Right lobe of liver (tissue), 6 donors: Measurements from ENCODE around the gene PSMD1. TPM values are rescaled to one million over a fixed set of nuclear protein-coding genes. Genes with fewer than 3 reads are reported as not detected.

ENCODE experiments used
- ATAC-seq, 4 donors: fragments of 200-7000 bp; cut with Tn5 transposase; one replicate each; pipeline ENCODE4 v1.9.1; 2020; ENCODE audit warnings: mild to moderate bottlenecking in 4 of 4, moderate library complexity in 4 of 4
- DNase-seq, 3 donors: peaks; one replicate each; pipeline ENCODE4 v3.0.0-alpha.2; 2020
- H3K27ac ChIP-seq, 3 donors: fragments of 200-600 bp; one replicate each; pipeline ENCODE4 v1.8.0; 2022
- H3K27me3 ChIP-seq, 2 donors: fragments of 200-600 bp; one replicate each; pipeline ENCODE4 v1.8.0; 2022
- H3K36me3 ChIP-seq, 4 donors: fragments of 200-600 bp; sonication (generic) in 1 of 4; one replicate each; pipeline versions ENCODE4 v1.5.1 to v1.8.0; 2017 to 2022; ENCODE audit warnings: control low read depth in 1 of 4
- H3K4me1 ChIP-seq, 4 donors: fragments of 200-600 bp; sonication (generic) in 1 of 4; one replicate each; pipeline versions ENCODE4 v1.5.1 to v1.8.0; 2017 to 2022; ENCODE audit warnings: control low read depth in 1 of 4
- H3K4me3 ChIP-seq, 3 donors: fragments of 200-600 bp; one replicate each; pipeline ENCODE4 v1.8.0; 2022
- H3K9me3 ChIP-seq, 4 donors: fragments of 200-600 bp; sonication (generic) in 1 of 4; one replicate each; pipeline versions ENCODE4 v1.5.1 to v1.8.0; 2017 to 2022; ENCODE audit warnings: control low read depth in 1 of 4
- POLR2A ChIP-seq: fragments of 450-650 bp; IDR thresholded peaks from one replicate; pipeline ENCODE4 v1.6.1; 2017; ENCODE audit warnings: antibody characterized with exemption, mild to moderate bottlenecking
- WGBS: methylation state at CpG from one replicate; pipeline ENCODE4 v1.1.6; 2018; ENCODE audit warnings: low coverage, low lambda C conversion rate; ENCODE audit not compliant: insufficient coverage; ENCODE audit errors: missing lambda C conversion rate; 5-methylcytosine and 5-hydroxymethylcytosine counted together
- intact Hi-C, 2 donors: fragments of 100-400 bp; cut with DNase I; formaldehyde crosslinking; loops; one replicate each; pipeline versions ENCODE4 v1.11.2 to v1.14.1; 2022
- total RNA-seq, 6 experiments: library from RNA; depleted of rRNA in 2 of 6; stranded (reverse); fragments of >200 nt in 2 of 6; fragmentation: NEBNext Ultra II Directional in 3 of 6; extraction: Animal tissue kit (Norgen Biotek cat#: 25700) in 3 of 6; gene quantifications; one replicate each; pipeline versions ENCODE4 v1.1.0 to v1.2.4, GENCODE V29; 2016 to 2023
- TF ChIP-seq, protein P1 (sequence below), 4 donors: fragments of 200-600 bp in 3 of 4; fragments of 450-650 bp in 1 of 4; IDR thresholded peaks; one replicate each; pipeline versions ENCODE4 v1.5.1 to v1.8.0; 2016 to 2022; ENCODE audit warnings: antibody characterized with exemption in 4 of 4, mild to moderate bottlenecking in 2 of 4
- donor health status: DM: no; HTN: yes; CAD: no.
- donor health status: DM: no; HTN: no; CAD: no.
- donor health status: DM: no; HTN: no; CAD: no.
- donor health status: DM: no; HTN: yes; CAD: no.
- donor health status: DM: no; HTN: yes; CAD: no.

The PSMD1 gene
- total RNA-seq, 6 experiments from 2014 or later = 46.4 to 62.3 (median 55.5) TPM

DNA sequence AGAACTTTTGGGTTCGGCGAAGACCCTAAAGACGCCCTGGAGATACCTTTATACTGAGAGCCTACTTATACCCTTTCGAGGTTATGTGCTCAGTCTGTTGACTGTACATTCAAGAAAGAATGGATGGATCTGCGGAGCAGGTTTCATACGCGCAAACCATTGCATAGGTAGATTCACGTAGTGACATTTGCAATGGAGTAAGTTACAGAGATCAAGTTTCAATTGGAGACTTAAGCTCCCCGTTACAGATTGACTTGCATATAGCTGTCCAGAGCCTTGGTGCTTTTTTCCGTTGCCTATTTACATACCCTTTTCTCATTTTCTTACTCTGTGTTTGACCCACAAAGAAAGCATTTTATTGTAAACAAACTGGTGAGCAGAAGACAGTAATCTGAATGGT is 923 bp downstream of the PSMD1 start:
- ATAC-seq = no peak
- Histone ChIP-seq H3K27ac (peak overlapping the region in 2 of 3 donors; percentile 96 to 99), H3K27me3 (no peaks in the 10 kb centered on the region), H3K36me3 (peaks cover 0 to 7% (median under 1%) of the 10 kb centered on the region in 4 donors), H3K4me3 (peak overlapping the region; percentile 90 to 93 (median 92)), H3K9me3 (no peaks in the 10 kb centered on the region), H3K4me1 (peaks cover 0 to 48% (median 11%) of the 10 kb centered on the region in 4 donors)
- no peak for DNase-seq
- 2% methylated on average over 10 of the region's 10 CpGs for WGBS
- no peak for TF ChIP-seq POLR2A
- TF ChIP-seq, protein P1, sequence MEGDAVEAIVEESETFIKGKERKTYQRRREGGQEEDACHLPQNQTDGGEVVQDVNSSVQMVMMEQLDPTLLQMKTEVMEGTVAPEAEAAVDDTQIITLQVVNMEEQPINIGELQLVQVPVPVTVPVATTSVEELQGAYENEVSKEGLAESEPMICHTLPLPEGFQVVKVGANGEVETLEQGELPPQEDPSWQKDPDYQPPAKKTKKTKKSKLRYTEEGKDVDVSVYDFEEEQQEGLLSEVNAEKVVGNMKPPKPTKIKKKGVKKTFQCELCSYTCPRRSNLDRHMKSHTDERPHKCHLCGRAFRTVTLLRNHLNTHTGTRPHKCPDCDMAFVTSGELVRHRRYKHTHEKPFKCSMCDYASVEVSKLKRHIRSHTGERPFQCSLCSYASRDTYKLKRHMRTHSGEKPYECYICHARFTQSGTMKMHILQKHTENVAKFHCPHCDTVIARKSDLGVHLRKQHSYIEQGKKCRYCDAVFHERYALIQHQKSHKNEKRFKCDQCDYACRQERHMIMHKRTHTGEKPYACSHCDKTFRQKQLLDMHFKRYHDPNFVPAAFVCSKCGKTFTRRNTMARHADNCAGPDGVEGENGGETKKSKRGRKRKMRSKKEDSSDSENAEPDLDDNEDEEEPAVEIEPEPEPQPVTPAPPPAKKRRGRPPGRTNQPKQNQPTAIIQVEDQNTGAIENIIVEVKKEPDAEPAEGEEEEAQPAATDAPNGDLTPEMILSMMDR (IDR thresholded peaks at IDR 0.05) = no peak
- intact Hi-C loops = no loop called here

DNA sequence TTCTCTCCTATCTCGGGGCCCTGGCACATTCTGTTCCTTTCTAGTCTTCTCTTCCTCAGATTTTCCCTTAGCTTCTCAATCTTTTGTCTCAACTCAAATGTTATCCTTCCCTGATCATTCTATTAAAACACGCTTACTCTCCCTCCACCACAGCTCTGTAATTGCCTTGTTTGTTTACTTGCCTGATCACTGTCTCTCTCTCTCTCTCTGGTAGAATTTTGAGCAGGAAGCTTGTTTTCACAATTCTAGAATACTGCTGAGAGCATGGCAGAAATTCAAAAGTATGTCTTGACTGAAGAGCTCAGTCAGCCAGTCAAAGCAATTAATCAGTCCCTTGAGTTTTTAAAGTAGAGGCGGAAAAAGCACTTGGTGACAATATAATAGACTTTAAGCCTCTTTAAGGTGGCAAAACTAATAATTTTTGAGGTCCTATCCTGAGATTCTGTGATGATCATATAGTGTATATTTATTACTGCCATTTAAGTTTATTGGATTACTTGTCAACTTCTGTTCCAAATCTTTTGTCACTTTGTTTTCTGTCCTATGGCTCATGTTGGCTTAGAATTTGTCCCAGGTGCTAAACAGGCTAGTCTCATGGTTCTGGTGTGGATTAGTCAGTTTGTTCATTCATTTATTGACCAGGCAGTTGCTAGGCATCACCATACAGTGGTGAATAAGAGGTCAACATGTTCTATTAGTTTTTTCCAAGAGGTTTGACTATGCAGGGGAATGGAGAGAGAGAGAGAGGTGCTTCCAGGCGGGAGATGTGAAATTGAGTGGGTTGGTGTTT is 2.3 kb downstream of the PSMD1 start:
- Histone ChIP-seq H3K4me1 (peaks cover 0 to 41% (median 8%) of the 10 kb centered on the region in 4 donors), H3K27me3 (no peaks in the 10 kb centered on the region), H3K4me3 (peak overlapping the region in 1 of 3 donors; percentile 92), H3K9me3 (no peaks in the 10 kb centered on the region), H3K27ac (no peak overlapping the region), H3K36me3 (peaks cover 0 to 20% (median 8%) of the 10 kb centered on the region in 4 donors)
- DNase-seq (no peak), ATAC-seq (peak in 1 of 4 donors; percentile 29)
- TF ChIP-seq POLR2A = no peak
- TF ChIP-seq, protein P1 (IDR thresholded peaks at IDR 0.05) = no peak
- intact Hi-C loops = no loop called here
- WGBS = 57% methylated on average over 4 of the region's 4 CpGs

DNA sequence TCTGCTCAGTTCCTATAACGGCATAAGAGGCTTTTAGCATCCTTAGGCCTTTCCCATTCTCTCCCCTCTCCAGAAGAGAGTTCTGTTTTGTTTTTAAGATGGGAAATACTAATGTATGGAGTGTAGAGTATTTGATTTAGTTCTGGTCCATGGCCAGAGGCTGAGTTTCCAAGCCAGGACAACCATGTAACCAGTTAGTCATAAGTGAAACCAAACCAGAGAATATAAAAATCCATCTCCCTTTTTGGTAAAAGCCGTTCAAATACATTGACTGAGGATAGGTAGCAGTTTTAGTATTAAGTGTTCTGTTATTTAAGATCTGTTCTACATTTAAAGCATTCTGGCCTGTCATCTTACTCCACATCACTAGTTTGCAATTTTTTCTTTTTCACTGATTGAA is 3.1 kb downstream of the PSMD1 start:
- intact Hi-C loops = no loop called here
- Histone ChIP-seq H3K4me1 (peaks cover 0 to 41% (median 8%) of the 10 kb centered on the region in 4 donors), H3K27ac (no peak overlapping the region), H3K36me3 (peaks cover 0 to 28% (median 13%) of the 10 kb centered on the region in 4 donors), H3K27me3 (no peaks in the 10 kb centered on the region), H3K4me3 (no peak overlapping the region), H3K9me3 (no peaks in the 10 kb centered on the region)
- 67% methylated on average over 2 of the region's 2 CpGs for WGBS
- ATAC-seq = no peak
- TF ChIP-seq POLR2A = no peak
- TF ChIP-seq, protein P1 (IDR thresholded peaks at IDR 0.05) = no peak
- no peak for DNase-seq

DNA sequence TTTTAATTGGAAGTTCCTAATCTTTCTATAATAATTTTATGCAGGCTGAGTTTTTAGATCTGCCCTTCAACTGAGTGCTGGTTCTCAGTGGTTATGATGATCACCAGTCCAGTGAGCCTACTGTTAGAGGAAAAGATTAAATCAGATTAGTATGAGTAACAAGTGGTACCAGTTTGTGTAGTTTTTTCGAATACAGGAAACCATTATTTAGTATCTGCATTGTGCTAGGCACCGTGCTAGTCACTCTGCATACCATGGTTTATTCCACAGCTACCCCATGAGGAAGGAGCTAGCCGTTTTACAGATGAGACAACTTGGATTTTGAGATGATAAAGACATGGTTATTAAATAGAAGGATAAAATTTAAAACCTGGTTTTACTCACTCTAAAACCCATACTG is 6.1 kb downstream of the PSMD1 start:
- Histone ChIP-seq H3K4me3 (no peak overlapping the region), H3K27ac (no peak overlapping the region), H3K36me3 (peaks cover 0 to 55% (median 27%) of the 10 kb centered on the region in 4 donors), H3K27me3 (no peaks in the 10 kb centered on the region), H3K4me1 (peaks cover 0 to 33% (median 8%) of the 10 kb centered on the region in 4 donors), H3K9me3 (no peaks in the 10 kb centered on the region)
- TF ChIP-seq, protein P1 (IDR thresholded peaks at IDR 0.05) = no peak
- no peak for TF ChIP-seq POLR2A
- intact Hi-C loops = no loop called here
- 87% methylated on average over 3 of the region's 3 CpGs for WGBS
- ATAC-seq = no peak
- no peak for DNase-seq
